HG03575 (cell line): ENCODE data around the gene TRIM47.
"Not testable (repeated sequence)": the region's sequence is repeated elsewhere in the genome, so short reads cannot be mapped to it uniquely, and the experiment has no call there.

Experiments
- ATAC-seq: cut with Tn5 transposase; IDR thresholded peaks from one replicate; pipeline ENCODE4 v1.9.1; 2021; ENCODE audit not compliant: unreplicated experiment, insufficient number of reproducible peaks, low FRiP score; ENCODE audit errors: extremely low read depth

The TRIM47 gene

DNA sequence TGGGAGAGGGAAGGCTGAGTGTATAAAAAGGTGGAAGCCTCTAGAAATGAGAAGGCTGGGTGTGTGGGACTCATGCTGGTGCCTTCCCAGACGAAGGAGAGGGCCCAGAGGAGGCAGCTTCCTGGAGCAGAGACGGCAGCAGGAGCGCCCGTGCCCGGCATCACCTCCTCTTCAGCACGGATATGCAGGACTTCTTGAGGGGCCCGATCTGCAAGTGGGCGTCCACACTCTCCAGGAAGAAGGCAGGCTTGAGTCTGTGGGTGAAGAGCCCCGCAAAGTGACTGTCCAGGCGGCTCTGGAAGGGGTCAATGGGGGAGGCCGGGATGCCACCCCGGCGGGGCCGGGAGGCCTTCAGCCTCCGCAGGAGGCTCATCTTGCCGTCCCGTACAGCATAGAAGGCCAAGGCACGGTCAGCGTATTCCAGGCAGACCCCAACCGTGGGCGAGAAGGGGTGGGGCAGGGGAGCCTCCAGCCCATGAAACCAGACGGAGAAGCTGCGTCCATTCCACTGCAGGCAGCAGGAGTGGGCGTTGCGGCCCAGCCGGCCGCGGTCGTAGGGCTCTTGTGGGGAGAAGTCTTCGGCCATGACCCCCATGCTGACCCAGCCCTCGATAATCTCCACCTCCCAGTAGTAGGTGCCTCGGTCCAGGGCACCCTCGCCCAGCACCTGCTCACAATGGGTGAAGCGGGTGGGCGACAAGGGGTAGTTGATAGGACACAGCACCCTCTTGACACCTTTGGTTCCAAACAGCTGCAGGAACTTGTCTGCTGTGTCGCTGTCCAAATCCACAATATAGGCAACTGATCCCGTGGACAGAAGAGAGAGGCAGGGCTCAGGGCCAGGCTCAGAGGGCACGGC lies 3.8 kb downstream of the TRIM47 start:
- ATAC-seq = no peak

DNA sequence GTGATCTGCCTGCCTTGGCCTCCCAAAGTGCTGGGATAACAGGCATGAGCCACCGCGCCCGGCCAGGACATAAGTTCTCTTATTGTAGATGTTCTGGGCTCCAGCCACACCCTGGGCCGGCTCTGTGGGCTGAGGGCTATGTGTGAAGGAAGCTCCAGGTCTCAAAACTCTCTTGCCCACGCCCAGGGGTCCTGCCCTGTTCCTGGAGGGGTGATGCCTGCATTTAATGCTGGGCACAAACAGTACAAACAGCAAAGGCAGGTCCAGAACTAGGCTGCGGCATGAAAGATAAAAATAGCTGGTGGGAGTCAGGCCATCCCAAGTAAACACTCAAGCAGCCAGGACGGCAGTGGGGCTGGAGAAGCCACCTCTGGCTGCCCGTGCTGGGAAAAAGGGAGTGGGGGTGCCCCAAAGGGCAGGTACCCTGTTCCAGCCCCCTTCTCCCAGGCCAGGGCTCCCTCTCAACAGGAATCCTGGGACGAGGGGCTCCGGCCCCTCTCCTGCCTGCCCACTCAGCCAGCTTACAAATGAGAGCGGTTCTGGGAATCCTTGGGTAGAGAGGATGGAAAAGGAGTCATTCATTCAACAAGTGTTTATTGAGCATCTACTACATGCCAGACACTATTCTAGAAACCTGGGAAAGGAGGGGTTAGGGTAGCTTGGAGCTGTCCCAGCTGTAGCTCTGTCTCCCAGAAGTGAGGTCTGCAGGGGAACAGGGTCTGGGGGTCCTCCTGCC lies 4.6 kb downstream of the TRIM47 start:
- ATAC-seq = no peak

DNA sequence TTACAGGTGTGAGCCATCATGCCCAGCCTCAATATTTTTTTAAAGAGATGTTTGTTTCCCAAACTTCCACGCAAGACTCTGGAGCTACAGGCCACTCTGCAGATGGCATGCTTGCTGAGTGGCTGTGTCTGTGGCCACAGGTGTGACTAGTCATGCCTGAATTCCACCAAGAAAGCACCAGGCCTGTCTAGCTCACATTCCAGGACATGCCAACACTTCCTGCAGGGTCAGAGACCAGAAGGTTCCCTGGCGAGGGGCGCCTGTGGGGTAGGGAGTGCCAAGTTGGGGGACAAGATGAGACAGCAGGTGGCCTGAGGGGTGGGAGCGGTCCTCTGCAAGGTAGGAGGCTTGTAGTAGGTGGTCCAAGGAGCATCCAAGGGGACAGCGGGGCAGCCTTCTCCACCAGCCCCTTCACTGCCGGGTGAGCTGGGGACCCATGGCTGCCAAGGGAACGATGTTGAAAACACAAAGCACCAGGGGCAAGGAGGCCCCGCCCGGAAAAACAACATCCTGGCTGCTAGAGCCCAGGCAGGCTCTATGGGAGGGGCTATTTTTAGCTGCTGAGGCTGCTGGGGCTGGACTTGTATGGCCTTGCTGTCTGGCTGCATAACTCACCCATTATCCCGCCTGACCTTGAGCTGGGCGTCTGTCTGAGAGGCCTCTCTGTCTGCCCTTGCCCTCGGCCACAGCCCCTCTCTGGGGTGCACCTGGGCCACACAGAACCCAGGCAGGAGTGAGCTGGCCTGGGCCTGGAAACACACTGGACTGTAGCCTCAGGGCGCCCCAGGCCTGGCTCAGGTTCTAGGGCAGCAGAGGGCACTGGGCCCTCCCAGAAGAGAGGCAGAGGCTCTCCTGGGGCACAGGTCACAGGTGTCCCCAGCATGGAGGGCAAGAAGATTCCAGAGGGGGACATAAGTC lies 5.7 kb downstream of the TRIM47 start:
- ATAC-seq = no peak

DNA sequence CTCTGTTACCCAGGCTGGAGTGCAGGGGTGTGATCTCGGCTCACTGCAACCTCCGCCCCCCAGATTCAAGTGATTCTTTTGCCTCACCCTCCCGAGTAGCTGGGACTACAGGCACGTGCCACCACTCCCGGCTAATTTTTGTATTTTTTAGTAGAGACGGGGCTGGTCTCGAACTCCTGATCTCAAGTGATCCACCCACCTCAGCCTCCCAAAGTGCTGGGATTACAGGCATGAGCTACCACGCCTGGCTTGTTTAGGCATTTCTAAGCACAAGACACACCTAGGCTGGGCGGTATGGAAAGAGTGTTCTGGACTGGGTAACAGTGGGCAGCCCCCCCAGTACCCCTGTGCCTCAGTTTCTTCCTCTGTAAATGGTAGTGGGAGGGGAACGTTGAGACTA lies 8.2 kb downstream of the TRIM47 start:
- not testable (repeated sequence) for ATAC-seq

DNA sequence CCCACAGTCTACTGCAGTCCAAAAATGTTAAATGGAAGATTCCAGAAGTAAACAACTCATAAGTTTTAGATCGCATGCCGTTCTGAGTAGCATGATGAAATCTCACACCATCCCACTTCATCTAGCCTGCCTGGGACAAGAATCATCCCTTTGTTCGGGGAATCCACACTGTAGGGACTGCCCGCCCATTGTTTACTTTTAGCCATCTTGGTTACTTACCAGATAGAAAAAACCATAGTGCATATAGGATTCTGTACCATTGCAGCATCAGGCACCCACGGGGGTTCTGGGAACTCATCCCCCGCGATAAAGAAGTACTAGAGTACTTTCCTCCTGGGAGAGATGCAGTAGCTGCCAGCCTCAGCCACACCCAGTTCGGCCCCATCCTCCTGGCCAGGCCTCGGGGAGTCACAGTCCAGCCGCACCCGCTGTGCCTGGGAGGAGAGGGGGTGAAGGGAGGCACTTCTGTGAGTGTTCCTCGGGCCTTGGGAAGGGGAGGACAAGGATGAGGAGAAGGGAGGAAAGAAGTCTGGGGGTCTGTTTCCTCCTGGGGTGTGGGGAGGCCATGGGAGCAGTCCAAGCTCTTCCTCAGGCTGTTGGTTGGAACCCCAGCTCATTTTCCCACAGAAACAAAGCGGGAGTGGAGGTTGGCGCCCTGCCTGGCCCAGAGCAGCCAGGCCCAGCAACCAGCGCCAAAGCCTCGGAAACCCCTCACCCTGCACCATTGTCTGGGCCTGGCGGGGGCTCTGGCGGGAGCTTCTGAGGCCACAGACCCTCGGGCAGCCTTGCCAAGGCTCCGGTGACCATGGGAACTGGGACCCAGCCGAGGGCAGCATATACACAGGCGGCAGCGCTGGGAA lies 8.9 kb downstream of the TRIM47 start:
- no peak for ATAC-seq

DNA sequence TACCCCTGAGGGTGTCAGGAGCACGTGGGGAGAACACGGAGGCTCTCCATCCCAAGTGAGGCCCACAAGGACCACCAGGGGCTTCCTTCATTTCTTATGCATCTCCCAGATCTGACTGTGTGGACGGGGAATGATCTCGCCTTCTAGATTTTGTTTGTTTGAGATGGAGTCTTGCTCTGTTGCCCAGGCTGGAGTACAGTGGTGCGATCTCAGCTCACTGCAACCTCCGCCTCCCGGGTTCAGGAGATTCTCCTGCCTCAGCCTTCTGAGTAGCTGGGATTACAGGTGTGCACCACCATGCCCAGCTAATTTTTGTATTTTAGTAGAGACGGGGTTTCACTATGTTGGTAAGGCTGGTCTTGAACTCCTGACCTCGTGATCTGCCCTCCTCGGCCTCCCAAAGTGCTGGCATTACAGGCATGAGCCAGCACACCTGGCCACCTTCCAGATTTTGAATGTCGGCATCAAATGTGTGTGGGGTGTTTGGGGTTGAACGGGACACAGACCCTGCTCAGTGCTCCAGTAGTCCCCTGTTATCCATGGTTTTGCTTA lies 9.6 kb downstream of the TRIM47 start:
- not testable (repeated sequence) for ATAC-seq

DNA sequence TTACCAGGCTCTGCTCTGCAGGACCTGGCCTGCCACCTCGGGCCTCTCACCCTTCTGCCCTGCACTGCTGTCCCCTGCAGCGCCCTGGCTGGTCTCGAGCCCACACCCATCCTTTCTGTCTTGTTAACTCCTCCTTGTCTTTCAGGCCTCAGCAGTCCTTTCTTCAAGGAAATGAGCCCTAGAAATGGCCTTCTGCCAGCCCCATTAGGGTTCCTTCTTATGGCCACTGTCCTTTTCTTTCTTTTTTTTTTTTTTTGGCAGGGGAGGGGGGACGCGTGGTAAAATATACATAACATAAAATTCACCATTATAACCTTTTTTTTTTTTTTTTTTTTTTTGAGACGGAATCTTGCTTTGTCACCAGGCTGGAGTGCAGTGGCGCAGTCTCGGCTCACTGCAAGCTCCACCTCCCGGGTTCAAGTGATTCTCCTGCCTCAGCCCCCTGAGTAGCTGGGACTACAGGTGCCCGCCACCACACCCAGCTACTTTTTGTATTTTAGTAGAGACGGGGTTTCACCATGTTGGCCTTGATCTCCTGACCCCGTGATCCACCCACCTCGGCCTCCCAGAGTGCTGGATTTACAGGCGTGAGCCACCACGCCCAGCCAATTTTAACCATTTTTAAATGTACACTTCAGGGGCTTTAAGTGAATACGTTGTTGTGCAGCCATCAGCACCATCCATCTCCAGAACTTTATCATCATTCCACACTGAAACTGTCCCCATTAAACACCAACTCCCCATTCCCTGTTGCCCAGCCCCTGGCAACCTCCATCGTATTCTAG lies 12.8 kb downstream of the TRIM47 start:
- ATAC-seq = not testable (repeated sequence)

DNA sequence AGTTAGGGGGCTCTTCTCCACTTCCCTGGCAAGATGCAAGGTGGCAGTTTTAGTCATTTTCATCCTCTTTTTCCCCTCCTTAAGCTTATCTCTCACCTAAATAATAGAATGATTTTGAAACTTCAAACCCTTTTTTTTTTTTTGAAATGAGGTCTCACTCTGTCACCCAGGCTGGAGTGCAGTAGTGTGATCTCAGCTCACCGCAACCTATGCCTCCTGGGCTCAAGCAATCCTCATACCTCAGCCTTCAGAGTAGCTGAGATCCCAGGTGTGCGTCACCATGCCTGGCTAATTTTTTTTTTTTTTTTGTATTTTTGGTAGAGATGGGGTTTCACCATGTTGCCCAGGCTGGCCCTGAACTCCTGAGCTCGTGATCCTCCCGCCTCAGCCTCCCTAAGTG lies 13.5 kb downstream of the TRIM47 start:
- ATAC-seq = not testable (repeated sequence)

DNA sequence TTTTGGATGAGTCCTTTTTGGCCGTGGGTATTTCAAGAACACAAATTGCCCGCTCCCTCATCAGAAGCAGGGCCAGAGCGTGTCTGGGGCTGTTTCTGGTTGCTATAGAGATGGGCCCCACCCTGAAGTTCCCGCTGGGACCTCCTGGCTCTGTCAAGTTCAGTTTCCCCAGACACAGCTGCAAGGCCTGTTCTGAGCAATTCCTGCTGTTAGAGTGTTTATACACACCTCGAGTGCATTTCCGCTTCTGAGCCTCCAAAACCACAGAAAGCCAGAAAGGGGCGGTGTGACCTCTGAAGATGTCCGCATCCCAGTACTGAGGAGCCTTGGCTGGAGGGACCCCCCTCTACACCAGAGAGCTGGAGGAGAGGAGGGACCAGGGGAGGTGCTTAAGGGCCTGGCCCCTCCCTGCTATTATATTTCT lies 13.9 kb downstream of the TRIM47 start:
- ATAC-seq = no peak

DNA sequence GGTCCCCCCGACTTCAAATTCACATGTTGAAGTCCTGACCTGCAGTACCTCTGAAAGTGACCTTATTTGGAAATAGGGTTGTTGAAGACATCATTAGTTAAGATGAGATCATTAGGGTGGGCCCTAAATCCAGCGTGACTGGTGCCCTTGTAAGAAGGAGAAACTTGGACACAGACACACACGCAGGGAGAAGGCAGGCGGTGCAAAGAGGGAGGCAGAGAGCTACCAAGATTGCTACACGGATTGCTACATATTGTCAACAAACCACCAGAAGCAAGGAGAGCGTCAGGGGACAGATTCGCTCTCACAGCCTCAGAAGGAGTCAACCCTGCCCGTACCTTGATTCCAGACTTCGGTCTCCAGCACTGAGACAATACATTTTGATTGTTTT lies 16.5 kb downstream of the TRIM47 start:
- no peak for ATAC-seq

DNA sequence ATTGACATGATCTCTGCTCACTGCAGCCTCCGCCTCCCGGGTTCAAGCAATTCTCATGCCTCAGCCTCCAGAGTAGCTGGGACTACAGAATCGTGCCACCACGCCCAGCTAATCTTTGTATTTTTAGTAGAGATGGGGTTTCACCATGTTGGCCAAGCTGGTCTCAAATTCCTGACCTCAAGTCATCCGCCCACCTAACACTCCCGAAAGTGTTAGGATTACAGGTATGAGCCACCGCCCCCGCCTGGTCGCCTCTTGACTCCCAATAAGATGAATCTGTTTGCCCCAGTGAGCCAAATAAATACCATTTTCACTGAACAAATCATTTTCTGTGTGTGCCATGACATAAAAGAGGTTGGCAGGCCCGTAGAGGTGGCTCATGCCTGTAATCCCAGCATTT lies 19.0 kb downstream of the TRIM47 start:
- ATAC-seq = not testable (repeated sequence)

DNA sequence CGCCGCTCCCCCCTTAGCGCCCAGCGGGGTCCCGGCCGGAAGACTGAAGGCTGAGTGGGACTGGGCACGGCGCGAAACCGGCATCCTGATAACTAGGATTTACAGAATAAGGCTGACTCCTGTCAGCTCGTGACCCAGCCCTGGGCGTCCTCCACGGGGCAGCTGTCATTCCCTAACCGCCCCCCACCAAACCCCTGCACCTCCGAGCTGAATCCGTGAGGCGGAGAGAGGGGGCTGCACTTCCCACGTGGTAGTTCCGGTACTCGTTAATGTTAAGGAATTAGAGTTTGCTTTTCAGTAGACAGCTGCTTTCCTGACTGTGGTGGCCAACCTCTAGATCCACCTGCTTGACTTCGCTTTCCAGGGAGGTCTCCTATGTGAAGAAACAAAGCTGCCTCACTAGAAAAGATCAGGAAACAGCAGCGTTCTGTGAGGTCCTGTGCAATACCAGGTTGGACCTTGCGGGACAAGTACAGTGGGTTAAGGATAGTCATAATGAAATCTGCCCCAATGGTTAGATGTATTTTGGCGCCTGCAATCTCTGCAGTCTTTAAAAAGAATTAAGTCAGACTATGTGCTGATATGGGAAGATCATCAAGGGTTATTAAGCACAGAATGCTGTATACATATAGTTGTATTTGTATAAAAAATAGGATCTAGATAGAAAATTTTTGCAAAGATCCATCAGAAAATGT lies 22.2 kb downstream of the TRIM47 start:
- no peak for ATAC-seq

DNA sequence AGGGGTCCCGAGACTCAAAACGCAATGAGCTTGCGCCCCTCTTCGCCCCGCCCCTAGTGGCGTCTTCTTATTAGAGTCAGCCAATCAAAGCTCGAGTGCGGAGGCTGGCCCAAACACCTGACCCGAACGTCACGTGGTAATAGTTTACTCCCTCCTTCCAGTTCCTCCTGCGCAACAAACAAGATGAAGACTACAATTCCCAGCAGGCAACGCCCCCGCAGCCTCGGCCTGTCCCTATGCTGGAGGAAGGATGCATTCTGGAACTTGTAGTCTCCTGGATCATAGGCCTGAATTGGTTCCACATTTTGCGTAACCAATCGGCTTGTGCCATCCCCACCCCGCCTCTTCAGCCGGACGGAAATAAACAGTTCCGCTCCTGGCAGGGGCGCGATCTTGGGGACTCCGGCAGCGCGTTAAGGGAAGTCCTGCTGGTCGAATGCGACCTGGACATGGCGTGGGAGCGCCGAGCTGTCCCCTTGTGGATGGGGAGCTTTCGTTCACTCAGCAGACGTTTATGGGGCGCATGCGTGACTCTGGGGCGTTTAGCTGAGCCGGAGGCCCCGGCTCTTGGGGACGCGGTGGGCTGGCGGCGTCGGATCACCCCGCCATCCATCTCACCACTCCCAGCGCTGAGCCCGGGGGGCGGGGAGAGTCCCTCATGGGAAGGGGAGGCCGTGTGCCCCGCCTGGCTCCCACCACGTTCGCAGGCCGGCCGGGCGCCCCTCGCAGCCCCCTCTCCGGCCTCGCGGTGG lies 22.9 kb downstream of the TRIM47 start, which contains the start of gene WBP2:
Gene WBP2, minus strand, starts transcription at position 26 of the 752 bp plus-strand sequence. CDS start 38 bp downstream, outside the sequence.
- peak; percentile 81 for ATAC-seq

DNA sequence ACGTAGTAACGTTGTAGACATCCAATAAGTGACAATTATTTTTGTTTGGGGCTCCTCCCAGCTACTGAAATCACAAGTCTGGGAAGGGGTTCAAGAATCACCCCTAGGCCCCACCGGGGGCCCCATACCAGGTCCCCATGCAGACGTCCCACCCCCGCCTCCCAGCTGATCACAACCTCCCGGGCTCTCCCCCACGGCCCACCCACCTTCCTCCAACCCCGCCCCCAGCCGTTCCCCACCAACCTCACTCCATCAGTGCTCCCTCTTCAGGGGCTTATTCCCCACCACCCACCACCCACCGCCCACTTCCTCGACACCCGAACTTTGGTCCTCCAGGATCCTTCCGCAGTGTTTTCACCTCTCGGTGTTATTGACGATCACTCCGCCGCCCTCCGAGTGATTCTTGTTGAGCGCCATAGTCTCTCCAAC lies 23.5 kb downstream of the TRIM47 start:
- no peak for ATAC-seq

DNA sequence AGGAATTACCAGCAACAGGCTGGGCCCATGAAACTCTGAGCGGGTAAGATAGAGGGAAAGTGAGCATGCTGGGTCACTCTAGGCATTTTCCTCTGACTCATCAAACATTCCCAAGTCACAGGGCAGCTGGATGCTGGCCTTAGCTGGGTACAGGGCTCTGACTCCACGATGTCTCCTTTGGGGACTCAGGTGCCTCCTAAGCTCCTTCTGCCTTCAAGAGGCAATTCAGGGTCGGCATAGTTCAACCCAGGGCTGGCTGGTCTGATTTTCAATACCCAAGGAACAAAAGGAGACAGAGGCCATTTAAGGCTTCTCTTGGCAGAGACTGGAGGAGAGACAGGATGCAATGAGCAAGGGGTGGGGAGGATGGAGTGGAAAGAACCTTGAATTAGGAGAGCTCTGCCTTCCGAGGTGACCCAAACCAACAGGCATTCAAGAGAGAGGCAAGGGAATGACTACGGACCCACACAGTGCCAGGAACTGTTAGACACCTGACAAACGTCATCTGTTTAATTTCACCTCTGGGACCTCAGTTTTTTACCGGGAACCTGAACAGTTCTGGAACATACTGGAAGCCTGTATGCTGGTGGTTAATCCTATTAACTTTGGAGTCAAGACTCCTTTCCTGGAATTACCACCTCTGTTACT lies 24.2 kb downstream of the TRIM47 start:
- ATAC-seq = no peak

DNA sequence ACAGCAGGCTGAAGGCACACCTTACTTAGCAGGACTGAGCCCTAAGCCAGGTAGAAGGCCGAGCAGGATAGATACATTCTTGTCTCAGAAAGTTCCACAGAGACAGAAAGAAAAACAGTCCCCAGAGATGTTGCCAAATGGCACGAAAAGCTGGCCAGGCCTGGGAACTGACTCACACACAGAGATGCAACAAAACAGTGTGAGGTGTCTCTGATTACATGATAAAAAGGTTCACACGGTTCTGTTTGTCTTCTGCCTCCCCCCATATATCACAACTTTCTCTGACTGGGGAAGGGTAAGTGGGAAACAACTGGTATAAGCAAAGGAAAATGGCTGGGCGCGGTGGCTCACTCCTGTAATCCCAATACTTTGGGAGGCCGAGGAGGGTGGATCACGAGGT lies 24.9 kb downstream of the TRIM47 start:
- no peak for ATAC-seq
